Dermis microvascular lymphatic vessel endothelial cell (primary cell): Measurements from ENCODE around the gene C1orf185. TPM values are rescaled to one million over a fixed set of nuclear protein-coding genes. Genes with fewer than 3 reads are reported as not detected.
"Not testable (repeated sequence)": the region's sequence is repeated elsewhere in the genome, so short reads cannot be mapped to it uniquely, and the experiment has no call there.

Experiments used
- DNase-seq, 2 donors: peaks; one replicate each; pipeline versions ENCODE4 v3.0.0 to v3.0.0-alpha.2; 2010; ENCODE audit warnings: low read depth in 2 of 2
- total RNA-seq: library from RNA; depleted of rRNA; stranded (reverse); fragments of >200 nt; gene quantifications from 2 replicates; pipeline ENCODE4 v1.2.1, GENCODE V29; 2014

Gene C1orf185
- total RNA-seq, 1 donor from 2014 or later, result not detected

GRCh38 chr1:51133045-51133444 lies 31.0 kb downstream of the C1orf185 start:
- no peak for DNase-seq

GRCh38 chr1:51137696-51138095 lies 35.7 kb downstream of the C1orf185 start:
- DNase-seq, result not testable (repeated sequence)

GRCh38 chr1:51139474-51139873 lies 37.4 kb downstream of the C1orf185 start:
- DNase-seq, result no peak

GRCh38 chr1:51147394-51147793 lies 45.4 kb downstream of the C1orf185 start:
- no peak for DNase-seq

GRCh38 chr1:51154776-51155175 lies 52.7 kb downstream of the C1orf185 start:
- DNase-seq, result no peak

- no peak for DNase-seq
These were observed 54.7 kb downstream of the C1orf185 start for GRCh38 chr1:51156752-51157151.

DNA sequence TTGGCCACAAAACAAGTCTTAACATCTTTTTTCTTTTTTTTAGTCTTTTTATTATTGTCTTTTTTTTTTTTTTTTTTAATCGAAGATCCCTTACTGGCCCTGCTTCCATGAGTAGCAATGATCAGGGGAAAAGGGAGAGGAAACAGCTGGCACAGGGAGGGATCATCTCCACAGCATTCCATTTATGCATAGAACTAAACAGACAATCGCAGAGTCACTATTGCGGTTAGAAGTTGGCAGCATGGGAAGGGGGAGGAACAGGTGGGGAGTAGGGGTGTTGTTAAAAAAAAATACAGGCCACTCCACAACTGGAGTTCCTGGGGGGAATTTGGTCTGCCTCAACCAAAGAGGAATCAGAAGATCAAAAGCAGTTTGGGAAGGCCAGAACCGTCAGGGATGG lies 55.4 kb downstream of the C1orf185 start:
- DNase-seq, result peak in 1 of 2 donors; percentile 2

DNA sequence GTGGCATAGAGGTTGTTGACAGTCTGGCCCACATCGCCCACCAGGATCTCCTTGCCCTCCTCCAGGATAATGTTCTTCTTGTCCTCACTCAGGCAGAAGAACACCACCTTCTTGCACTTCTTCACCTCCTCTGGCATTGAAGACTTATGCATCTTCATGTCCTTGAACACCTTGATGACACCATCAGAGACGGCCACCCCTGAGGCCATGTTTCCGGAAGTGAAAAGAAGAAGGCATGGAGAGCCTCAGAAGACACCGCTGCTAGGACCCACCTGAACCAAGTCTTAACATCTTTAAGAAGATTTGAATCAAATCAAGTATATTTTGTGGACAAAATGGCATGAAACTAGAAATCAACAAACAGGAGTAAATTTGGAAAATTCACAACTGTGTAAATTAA lies 56.2 kb downstream of the C1orf185 start:
- no peak for DNase-seq

- DNase-seq, result not testable (repeated sequence)
These were observed 60.5 kb downstream of the C1orf185 start for GRCh38 chr1:51162560-51162959.

- DNase-seq, result no peak
These were observed 63.5 kb downstream of the C1orf185 start for GRCh38 chr1:51165540-51165939.

DNA sequence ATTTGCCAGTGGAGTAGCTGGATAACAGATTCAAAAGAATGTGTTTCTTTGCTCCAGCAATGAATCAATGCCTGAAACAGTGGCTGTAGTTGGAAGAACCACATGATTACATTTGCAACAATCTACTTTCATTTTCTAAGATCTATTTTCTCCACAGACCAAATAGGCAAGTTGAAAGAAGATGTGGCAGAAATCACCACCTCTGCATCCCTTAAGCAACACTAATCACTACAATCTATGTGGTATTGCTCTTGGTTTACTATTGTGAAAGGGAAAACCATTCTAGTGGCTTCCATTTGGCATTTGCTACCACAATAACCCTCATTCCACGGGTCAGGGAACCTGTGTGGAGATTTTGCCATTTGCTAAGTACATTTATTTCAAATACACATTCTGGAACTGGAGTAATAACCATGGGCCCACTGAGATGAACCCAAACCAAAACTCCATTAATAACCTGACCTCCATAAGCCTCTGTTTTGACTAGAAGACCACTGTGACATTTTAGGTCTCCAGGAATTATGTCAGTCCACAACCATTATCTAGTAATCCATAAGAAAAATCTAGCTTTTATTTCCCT lies 66.3 kb downstream of the C1orf185 start:
- DNase-seq, result no peak

- no peak for DNase-seq
These were observed 66.9 kb downstream of the C1orf185 start for GRCh38 chr1:51168936-51169335.

- DNase-seq, result no peak
These were observed 68.3 kb downstream of the C1orf185 start for GRCh38 chr1:51170342-51170741.

- DNase-seq, result no peak
These were observed 70.8 kb downstream of the C1orf185 start for GRCh38 chr1:51172811-51173210.

DNA sequence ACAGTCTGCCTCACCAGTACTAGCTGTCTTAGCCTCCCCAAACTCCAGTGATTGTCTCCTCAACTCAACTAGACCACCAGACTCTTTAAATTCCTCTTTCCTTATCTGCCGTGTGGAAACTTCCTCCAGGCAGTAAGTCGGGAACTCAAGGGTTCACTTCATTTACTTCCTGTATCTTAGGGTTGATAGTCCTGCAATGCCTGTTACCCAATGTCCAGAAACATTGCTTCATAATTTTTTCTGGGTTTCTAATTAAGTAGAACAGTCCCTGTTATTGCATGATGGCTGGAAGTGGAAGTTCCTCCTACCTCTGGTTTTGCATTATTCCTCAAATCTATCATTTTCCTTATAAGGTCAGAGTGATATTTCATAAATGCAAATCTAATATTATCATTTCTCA lies 73.2 kb downstream of the C1orf185 start:
- no peak for DNase-seq

DNA sequence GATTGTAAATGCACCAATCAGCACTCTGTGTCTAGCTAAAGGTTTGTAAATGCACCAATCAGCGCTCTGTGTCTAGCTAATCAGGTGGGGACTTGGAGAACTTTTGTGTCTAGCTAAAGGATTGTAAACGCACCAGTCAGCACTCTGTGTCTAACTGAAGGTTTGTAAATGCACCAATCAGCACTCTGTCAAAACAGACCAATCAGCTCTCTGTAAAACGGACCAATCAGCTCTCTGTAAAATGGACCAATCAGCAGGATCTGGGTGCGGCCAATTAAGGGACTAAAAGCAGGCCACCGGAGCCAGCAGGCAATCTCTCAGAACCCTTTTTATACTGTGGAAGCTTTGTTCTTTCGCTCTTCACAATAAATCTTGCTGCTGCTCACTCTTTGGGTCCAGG lies 76.0 kb downstream of the C1orf185 start:
- not testable (repeated sequence) for DNase-seq

DNA sequence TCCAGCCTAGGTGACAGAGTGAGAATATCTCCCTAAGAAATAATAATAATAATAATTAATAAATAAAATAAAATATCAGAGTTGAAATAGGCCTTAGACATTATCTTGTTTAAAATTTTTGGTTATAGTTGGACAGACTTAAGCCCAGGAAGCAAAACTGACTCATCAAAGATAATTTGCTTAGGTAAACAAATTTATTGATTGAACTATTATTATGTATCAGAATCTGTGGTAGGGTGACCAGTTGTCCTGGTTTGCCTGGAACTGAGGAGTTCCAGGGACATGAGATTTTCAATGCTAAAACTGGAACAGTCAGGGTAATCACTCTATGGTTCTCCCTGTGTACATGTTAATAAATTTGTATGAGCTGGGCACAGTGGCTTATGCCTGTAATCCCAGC lies 86.2 kb downstream of the C1orf185 start:
- DNase-seq, result no peak

- DNase-seq, result peak; percentile 71 to 79
These were observed 87.5 kb downstream of the C1orf185 start for GRCh38 chr1:51189421-51190073.

- no peak for DNase-seq
These were observed 88.9 kb downstream of the C1orf185 start for GRCh38 chr1:51190961-51191360.

- DNase-seq, result peak in 1 of 2 donors; percentile 65
These were observed 90.3 kb downstream of the C1orf185 start for GRCh38 chr1:51192213-51192843.

DNA sequence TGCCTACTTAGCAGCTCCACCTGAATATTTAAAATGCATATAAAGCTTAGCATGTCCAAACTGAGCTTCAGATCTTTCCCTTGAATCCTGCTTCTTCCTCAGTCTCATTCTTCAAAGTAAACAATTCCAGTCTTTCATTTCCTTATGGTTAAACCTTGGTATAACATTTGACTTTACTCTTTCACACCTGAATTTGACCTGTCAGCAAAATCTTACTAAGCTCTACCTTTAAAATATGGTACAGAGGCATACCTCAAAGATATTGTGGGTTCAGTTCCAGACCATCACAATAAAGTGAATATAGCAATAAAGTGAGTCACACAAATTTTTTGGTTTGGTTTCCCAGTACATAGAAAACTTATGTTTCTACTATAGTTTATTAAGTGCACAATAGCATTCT lies 91.5 kb downstream of the C1orf185 start:
- no peak for DNase-seq
